HG03280 (cell line): ENCODE data around the gene CTBS.
"Not testable (repeated sequence)": the region's sequence is repeated elsewhere in the genome, so short reads cannot be mapped to it uniquely, and the experiment has no call there.

Experiments used
- ATAC-seq: cut with Tn5 transposase; IDR thresholded peaks from one replicate; pipeline ENCODE4 v1.9.1; 2021; ENCODE audit warnings: mild to moderate bottlenecking, moderate library complexity; ENCODE audit not compliant: unreplicated experiment

CTBS gene

GRCh38 chr1:84585803-84586202 is 11.6 kb upstream of the CTBS start:
- no peak for ATAC-seq

DNA sequence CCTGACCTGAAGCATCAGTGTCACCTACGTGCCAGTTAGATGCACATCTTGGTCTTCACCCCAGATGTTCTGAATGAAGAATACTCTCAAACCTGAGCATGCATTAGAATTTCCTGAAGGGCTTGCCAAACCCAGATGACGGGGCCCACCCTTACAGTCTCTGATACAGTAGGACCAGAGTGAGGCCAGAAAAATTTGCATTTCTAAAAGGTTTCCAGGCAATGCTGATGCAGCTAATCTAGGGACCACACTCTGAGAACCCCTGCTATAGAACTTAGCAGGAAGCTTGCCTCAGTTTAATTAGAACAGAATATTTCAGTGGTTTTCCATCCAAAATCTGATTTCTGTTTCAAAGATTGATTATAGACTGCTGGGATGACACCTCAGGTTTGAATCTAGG is 9.9 kb upstream of the CTBS start:
- ATAC-seq = no peak

DNA sequence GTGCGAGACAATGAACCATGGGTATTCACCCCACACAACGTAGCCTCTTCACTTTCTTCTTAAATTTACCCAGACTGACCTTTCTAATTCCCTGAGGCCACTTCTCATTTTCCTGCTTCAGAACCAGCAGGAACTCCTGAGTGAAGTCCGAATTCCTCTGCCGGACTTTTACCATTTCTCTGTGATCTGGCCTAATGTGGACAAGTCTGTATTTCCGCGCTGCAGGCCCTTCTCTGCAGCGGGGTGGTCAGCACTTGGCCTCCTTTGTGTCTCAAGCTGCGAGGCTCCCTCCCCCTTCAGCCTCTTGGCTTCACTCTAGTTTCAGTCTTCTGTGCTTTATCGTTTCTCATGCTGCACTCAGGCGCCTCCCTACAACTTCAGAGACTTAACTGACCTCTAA is 9.4 kb upstream of the CTBS start:
- ATAC-seq = no peak

DNA sequence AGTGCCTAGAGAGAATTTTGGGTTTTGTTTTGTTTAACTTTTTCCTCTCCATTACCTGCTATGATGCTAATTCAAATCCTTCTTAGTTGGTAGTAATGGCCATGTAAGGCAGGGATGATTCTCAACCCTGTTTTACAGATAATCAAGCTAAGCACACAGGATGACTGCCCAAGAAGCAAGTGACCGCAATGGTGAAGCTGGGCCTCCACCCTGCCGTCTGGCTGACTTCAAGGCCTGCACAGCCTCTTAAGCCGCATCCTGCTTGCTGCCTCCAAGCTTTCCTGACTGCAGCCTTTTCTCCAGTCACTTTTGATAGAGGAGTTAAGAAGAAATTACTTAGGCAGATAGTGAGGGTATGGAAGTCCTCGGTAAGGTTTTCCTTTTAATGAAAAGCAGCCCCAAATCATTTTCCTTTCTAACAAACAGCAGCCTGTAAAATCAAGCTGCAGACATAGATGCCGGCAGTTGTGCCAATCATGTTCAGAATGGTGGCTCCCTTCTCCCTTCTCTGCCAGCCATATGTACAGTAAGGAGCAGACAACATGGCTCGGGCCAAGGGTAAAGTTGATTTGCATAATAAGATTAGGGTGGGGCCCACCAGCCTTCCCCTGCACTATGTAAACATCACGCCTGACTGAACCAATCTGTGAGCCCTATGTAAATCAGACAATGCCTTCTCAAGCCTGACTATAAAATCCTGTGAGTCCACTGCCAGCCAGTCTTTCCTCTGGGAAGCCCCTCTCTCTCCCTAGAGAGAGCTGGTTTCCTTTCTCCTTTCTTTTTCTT is 8.8 kb upstream of the CTBS start:
- no peak for ATAC-seq

- no peak for ATAC-seq
Observed at GRCh38 chr1:84581648-84582047, 7.4 kb upstream of the CTBS start.

- ATAC-seq = no peak
Observed at GRCh38 chr1:84574936-84575335, 696 bp upstream of the CTBS start.

GRCh38 chr1:84573481-84573966 is 716 bp downstream of the CTBS start:
- ATAC-seq = no peak

GRCh38 chr1:84571150-84571535 is 3.1 kb downstream of the CTBS start:
- no peak for ATAC-seq

DNA sequence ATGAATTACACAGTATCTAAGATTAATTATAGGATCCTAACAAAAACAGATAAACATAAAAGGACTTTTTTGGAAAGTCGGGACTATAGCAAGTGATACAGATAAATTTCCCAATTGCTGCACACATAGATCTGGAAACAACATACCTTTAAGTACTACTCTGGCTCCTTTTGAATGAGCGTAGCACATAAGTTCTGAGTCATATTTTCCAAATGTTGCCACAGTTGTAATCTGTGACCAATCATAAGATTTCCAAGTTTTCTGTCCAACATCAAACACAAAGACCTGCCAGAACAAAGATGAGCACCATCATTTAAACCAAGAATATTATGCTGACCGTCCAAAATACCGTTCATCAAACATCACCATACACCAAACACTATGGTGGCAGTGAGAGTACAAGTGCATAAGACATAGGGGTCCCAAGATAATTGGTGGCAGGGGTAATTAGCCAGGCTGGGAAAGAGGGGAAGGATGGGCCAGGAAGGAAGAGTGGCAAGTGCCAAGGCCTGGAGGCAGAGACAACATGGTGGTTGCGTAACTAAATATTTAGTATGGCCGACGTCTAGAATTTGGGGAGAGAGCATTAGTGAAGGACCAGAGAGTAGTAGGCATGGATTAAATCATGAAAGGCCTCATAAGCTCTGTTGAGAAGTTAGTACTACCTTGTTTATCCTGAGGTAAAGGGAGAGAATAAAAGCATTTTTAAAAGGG is 3.6 kb downstream of the CTBS start:
- ATAC-seq = no peak

DNA sequence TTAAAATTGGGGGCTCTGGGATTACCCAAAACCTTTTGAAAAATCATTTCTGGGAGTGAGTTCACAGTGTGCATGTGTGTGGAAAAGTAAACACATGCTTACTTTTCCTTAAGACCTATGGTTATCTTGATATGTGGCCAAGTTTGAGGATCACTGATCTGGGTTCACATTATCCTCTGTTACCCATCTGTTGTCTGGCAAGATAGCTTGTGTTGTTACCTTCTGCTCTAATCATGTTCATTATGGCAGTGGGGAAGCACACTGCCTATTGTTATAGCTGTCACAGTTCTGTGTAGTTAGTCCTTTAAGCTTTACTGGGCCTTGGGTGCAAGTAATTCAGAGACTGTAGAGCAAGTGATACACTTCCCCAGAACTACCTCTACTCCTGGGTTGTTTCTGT is 5.0 kb downstream of the CTBS start:
- no peak for ATAC-seq

- no peak for ATAC-seq
Observed at GRCh38 chr1:84550826-84551225, 23.4 kb downstream of the CTBS start.

- no peak for ATAC-seq
Observed at GRCh38 chr1:84541679-84542078, 32.6 kb downstream of the CTBS start.

GRCh38 chr1:84540759-84541158 is 33.5 kb downstream of the CTBS start:
- ATAC-seq = no peak

DNA sequence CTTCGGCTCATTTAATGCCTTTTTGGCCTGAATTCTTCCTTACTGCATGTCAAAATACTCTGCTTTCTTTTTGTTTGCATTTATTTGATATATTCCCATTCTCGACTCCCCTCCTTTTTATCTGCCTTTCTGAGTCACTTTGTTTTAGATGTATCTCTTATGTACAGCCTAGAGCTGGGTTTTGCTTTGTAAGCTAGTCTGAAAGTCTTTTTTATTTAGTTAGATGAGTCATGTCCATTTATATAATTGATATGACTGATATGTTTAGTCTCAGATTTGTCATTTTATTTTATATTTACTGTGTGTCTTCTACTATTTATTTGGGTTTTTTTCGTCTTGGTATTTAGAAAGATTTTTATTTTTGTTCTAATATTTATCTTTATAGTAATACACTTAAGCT is 34.3 kb downstream of the CTBS start:
- ATAC-seq = no peak

DNA sequence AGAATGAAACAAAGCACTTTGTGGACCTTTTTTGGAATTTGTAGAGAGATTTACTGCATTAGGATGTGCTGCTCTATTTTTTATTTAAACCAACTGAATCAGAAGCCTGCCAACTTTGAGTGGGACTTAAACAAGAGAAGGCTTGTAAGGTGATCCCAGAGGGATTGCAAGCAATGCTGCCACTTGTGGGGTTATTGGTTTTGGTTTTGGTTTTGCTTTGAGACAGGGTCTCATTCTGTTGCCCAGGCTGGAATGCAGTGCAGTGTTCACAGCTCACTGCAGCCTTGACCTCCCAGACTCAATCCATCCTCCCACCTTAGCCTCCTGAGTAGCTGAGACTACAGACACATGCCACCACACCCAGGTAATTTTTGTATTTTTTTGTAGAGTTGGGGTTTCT is 35.6 kb downstream of the CTBS start:
- no peak for ATAC-seq

DNA sequence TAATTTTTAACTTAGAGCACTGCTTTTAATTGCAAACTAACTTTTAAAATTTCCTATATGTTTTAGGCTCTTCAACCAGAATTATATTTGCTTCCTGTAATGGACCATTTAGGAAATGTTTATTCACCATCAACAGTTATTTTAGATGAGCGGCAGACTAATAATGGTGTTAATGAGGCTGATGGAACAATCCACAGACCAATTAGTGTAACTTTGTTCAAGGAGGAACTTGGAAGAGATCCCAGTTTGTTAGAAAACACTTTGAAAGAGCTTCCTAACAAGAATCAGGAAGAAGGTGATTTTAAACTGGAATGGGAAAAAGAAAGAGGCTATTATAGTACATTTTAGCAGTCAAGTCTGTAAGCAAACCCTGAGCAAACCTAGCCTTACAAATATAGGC is 48.5 kb downstream of the CTBS start:
- no peak for ATAC-seq

DNA sequence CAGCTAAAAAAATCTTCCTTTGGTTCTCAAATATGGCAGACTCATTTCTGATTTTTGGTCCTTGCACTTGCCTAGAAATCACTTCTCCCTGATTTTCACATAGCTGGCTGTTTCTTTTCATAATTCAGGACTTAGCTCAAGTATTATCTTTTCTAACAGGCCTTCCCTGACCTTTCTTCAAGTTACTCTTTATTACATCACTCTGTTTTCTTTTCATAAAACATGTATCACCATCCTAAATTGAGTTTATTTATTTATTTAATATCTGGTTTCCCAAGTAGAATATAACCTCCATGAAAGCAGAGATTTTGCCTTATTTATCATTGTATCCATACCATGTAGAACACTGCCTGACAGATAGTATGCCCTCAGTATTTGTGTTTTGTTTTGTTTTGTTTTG is 49.6 kb downstream of the CTBS start:
- ATAC-seq = no peak

GRCh38 chr1:84510668-84511067 is 63.6 kb downstream of the CTBS start:
- ATAC-seq = no peak

DNA sequence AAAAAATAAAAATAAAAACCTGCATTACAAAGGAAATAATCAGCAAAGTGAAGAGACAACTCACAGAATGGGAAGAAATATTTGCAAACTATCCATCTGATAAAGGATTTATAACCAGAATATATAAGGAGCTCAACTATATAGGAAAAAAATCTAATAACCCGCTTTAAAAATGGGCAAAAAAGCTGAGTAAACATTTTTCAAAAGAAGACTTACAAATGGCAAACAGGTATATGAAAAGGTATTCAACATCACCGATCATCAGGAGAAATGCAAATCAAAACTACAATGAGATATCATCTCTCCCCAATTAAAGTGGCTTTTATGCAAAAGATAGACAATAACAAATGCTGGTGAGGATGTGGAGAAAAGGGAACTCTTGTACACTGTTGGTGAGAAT is 64.1 kb downstream of the CTBS start:
- no peak for ATAC-seq

DNA sequence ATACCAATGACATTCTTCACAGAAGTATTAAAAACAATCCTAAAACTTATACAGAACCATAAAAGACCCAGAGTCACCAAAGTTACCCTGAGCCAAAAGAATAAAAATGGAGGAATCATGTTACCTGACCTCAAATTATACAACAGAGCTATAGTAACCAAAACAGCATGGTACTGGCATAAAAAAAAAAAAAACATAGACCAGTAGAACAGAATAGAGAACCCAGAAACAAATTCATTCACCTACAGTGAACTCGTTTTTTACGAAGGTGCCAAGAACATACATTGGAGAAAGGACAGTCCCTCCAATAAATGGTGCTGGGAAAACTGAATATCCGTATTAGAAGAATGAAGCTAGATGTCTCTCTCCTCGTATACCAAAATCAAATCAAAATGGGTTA is 65.2 kb downstream of the CTBS start:
- no peak for ATAC-seq

- no peak for ATAC-seq
Observed at GRCh38 chr1:84508510-84508909, 65.7 kb downstream of the CTBS start.

DNA sequence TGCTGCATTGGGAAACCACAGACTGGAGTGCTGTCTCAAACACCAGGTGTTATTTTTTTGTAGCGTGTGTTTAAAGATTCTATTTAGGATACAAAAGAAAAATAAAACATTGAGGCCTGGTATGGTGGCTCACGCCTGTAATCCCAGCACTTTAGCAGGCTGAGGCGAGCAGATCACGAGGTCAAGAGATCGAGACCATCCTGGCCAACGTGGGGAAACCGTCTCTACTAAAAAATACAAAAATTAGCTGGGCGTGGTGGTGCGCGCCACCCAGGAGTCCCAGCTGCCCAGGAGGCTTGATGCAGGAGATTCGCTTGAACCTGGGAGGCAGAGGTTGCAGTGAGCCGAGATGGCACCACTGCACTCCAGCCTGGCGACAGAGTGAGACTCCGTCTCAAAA is 66.4 kb downstream of the CTBS start:
- ATAC-seq = not testable (repeated sequence)
